Measurements from ENCODE around the gene F2R. TPM values are rescaled to one million over a fixed set of nuclear protein-coding genes. Genes with fewer than 3 reads are reported as not detected.

F2R gene
- total RNA-seq, 2 donors from 2014 or later, result 28.5 to 43.1 TPM

- H3K4me1 Mint-ChIP-seq, result peaks cover 5% of the 10 kb centered on the region
- no peak overlapping the region for H3K27ac Mint-ChIP-seq
- H3K27me3 Mint-ChIP-seq (ENCODE audit: insufficient read depth), result no peaks in the 10 kb centered on the region
- no peak overlapping the region for H3K9ac ChIP-seq (ENCODE audit: extremely low read depth, low read length, poor library complexity, severe bottlenecking)
- WGBS, 2 experiments (ENCODE audit: insufficient coverage in 1 of 2, insufficient read length in 1 of 2), result 76% methylated on average over 2 of the region's 2 CpGs; no CpG with 5 or more reads in 1 of the 2 experiments
- no peak for DNase-seq
- no peaks in the 10 kb centered on the region for H3K27me3 ChIP-seq (ENCODE audit: control insufficient read depth, insufficient read depth, low read length, poor library complexity, severe bottlenecking)
- no peaks in the 10 kb centered on the region for H3K9me3 Mint-ChIP-seq
- H3K27ac ChIP-seq (ENCODE audit: low read depth, low read length), result no peak overlapping the region
- H3K4me3 ChIP-seq (ENCODE audit: low read length), result no peak overlapping the region
- H3K36me3 ChIP-seq (ENCODE audit: control insufficient read depth, insufficient read depth, low read length), result no peaks in the 10 kb centered on the region
- H3K9me3 ChIP-seq (ENCODE audit: control insufficient read depth, low read length), result no peaks in the 10 kb centered on the region
- H3K4me3 Mint-ChIP-seq, result no peak overlapping the region
- TF ChIP-seq CTCF (conservative IDR thresholded peaks at IDR 0.05), result no peak
- H3K36me3 Mint-ChIP-seq (ENCODE audit: low read depth), result no peaks in the 10 kb centered on the region
- H3K4me1 ChIP-seq (ENCODE audit: control insufficient read depth, insufficient read depth, low read length), result no peaks in the 10 kb centered on the region
These were observed 12.2 kb upstream of the F2R start for GRCh38 chr5:76703707-76704106.

GRCh38 chr5:76704131-76704663 lies 11.7 kb upstream of the F2R start:
- no peaks in the 10 kb centered on the region for H3K9me3 ChIP-seq (ENCODE audit: control insufficient read depth, low read length)
- H3K27me3 ChIP-seq (ENCODE audit: control insufficient read depth, insufficient read depth, low read length, poor library complexity, severe bottlenecking), result no peaks in the 10 kb centered on the region
- H3K27ac ChIP-seq (ENCODE audit: low read depth, low read length), result no peak overlapping the region
- no peak overlapping the region for H3K9ac ChIP-seq (ENCODE audit: extremely low read depth, low read length, poor library complexity, severe bottlenecking)
- Mint-ChIP-seq H3K27ac (no peak overlapping the region), H3K9me3 (no peaks in the 10 kb centered on the region), H3K4me3 (no peak overlapping the region), H3K36me3 (ENCODE audit: low read depth) (no peaks in the 10 kb centered on the region), H3K27me3 (ENCODE audit: insufficient read depth) (no peaks in the 10 kb centered on the region), H3K4me1 (peaks cover 5% of the 10 kb centered on the region)
- DNase-seq, result no peak
- no peak overlapping the region for H3K4me3 ChIP-seq (ENCODE audit: low read length)
- no peaks in the 10 kb centered on the region for H3K4me1 ChIP-seq (ENCODE audit: control insufficient read depth, insufficient read depth, low read length)
- no peak for TF ChIP-seq CTCF (conservative IDR thresholded peaks at IDR 0.05)
- H3K36me3 ChIP-seq (ENCODE audit: control insufficient read depth, insufficient read depth, low read length), result no peaks in the 10 kb centered on the region

- no peaks in the 10 kb centered on the region for H3K36me3 Mint-ChIP-seq (ENCODE audit: low read depth)
- H3K27me3 Mint-ChIP-seq (ENCODE audit: insufficient read depth), result no peaks in the 10 kb centered on the region
- H3K9me3 ChIP-seq (ENCODE audit: control insufficient read depth, low read length), result no peaks in the 10 kb centered on the region
- no peak for TF ChIP-seq CTCF (conservative IDR thresholded peaks at IDR 0.05)
- H3K9ac ChIP-seq (ENCODE audit: extremely low read depth, low read length, poor library complexity, severe bottlenecking), result no peak overlapping the region
- H3K27ac ChIP-seq (ENCODE audit: low read depth, low read length), result no peak overlapping the region
- no peaks in the 10 kb centered on the region for H3K27me3 ChIP-seq (ENCODE audit: control insufficient read depth, insufficient read depth, low read length, poor library complexity, severe bottlenecking)
- H3K36me3 ChIP-seq (ENCODE audit: control insufficient read depth, insufficient read depth, low read length), result no peaks in the 10 kb centered on the region
- no peaks in the 10 kb centered on the region for H3K9me3 Mint-ChIP-seq
- no peak overlapping the region for H3K4me3 ChIP-seq (ENCODE audit: low read length)
- no peaks in the 10 kb centered on the region for H3K4me1 ChIP-seq (ENCODE audit: control insufficient read depth, insufficient read depth, low read length)
- H3K4me1 Mint-ChIP-seq, result peaks cover 5% of the 10 kb centered on the region
- DNase-seq, result no peak
- no peak overlapping the region for H3K27ac Mint-ChIP-seq
- no peak overlapping the region for H3K4me3 Mint-ChIP-seq
These were observed 10.4 kb upstream of the F2R start for GRCh38 chr5:76705574-76705973.
